ENCODE results near the gene KL.

KL gene

GRCh38 chr13:33016414-33017322 lies at the start of gene KL:
Gene KL (plus strand): TSS chr13:33016423. CDS start chr13:33016441, 18 bp downstream.
- no peak for FAIRE-seq
- DNase-seq (ENCODE audit: low spot score) = no peak

GRCh38 chr13:32967584-32968182 lies 48.5 kb upstream of the KL start:
- DNase-seq (ENCODE audit: low spot score) = no peak
- no peak for FAIRE-seq

GRCh38 chr13:32968316-32968715 lies 47.9 kb upstream of the KL start:
- FAIRE-seq (no peak), DNase-seq (ENCODE audit: low spot score) (no peak)

GRCh38 chr13:32968793-32969192 lies 47.4 kb upstream of the KL start:
- DNase-seq (ENCODE audit: low spot score) = no peak

GRCh38 chr13:32969516-32969941 lies 46.7 kb upstream of the KL start:
- FAIRE-seq = no peak

More at GRCh38 chr13:32968793-32969192, 47.4 kb upstream of the KL start:
- no peak for FAIRE-seq

GRCh38 chr13:32976056-32976805 lies 40.0 kb upstream of the KL start:
- FAIRE-seq (no peak), DNase-seq (ENCODE audit: low spot score) (no peak)

More at GRCh38 chr13:32969516-32969941, 46.7 kb upstream of the KL start:
- DNase-seq (ENCODE audit: low spot score) = no peak

GRCh38 chr13:32976912-32977311 lies 39.3 kb upstream of the KL start:
- FAIRE-seq (no peak), DNase-seq (ENCODE audit: low spot score) (no peak)

GRCh38 chr13:32977321-32977720 lies 38.9 kb upstream of the KL start:
- no peak for DNase-seq (ENCODE audit: low spot score)
- FAIRE-seq = no peak

GRCh38 chr13:32978278-32978677 lies 37.9 kb upstream of the KL start:
- FAIRE-seq = no peak
- DNase-seq (ENCODE audit: low spot score) = no peak

GRCh38 chr13:32983058-32983457 lies 33.2 kb upstream of the KL start:
- FAIRE-seq (no peak), DNase-seq (ENCODE audit: low spot score) (no peak)

GRCh38 chr13:32984857-32985626 lies 31.2 kb upstream of the KL start:
- no peak for FAIRE-seq
- no peak for DNase-seq (ENCODE audit: low spot score)

- DNase-seq (ENCODE audit: low spot score) (no peak), FAIRE-seq (no peak)
These were observed 29.7 kb upstream of the KL start for GRCh38 chr13:32986552-32986951.

GRCh38 chr13:32987462-32987861 lies 28.8 kb upstream of the KL start:
- no peak for DNase-seq (ENCODE audit: low spot score)
- FAIRE-seq = no peak

GRCh38 chr13:32988608-32989289 lies 27.5 kb upstream of the KL start:
- FAIRE-seq (no peak), DNase-seq (ENCODE audit: low spot score) (no peak)

- DNase-seq (ENCODE audit: low spot score) = no peak
- no peak for FAIRE-seq
These were observed 26.9 kb upstream of the KL start for GRCh38 chr13:32989290-32989667.

GRCh38 chr13:32989942-32990341 lies 26.3 kb upstream of the KL start:
- FAIRE-seq = no peak

GRCh38 chr13:32993145-32993544 lies 23.1 kb upstream of the KL start:
- DNase-seq (ENCODE audit: low spot score) = no peak

More at GRCh38 chr13:32989942-32990341, 26.3 kb upstream of the KL start:
- no peak for DNase-seq (ENCODE audit: low spot score)

GRCh38 chr13:32997399-32997798 lies 18.8 kb upstream of the KL start:
- FAIRE-seq = no peak
- DNase-seq (ENCODE audit: low spot score) = no peak

More at GRCh38 chr13:32993145-32993544, 23.1 kb upstream of the KL start:
- FAIRE-seq = no peak

- FAIRE-seq (no peak), DNase-seq (ENCODE audit: low spot score) (no peak)
These were observed 17.3 kb upstream of the KL start for GRCh38 chr13:32998966-32999365.

- no peak for DNase-seq (ENCODE audit: low spot score)
- no peak for FAIRE-seq
These were observed 15.9 kb upstream of the KL start for GRCh38 chr13:33000365-33000764.
